OCI-LY1 (cell line): ENCODE measurements around the gene MTSS2.
A peak's percentile ranks its signal among the peaks of the same experiment; 100 is the strongest.

ENCODE experiments used
- H2AFZ ChIP-seq: fragments of 200-600 bp; sonication (generic), shearing (Covaris generic); 2 replicates; pipeline ENCODE4 v1.6.0; 2014; ENCODE audit warnings: antibody characterized with exemption, mild to moderate bottlenecking, low read length
- H3F3A ChIP-seq: fragments of 200-600 bp; sonication (generic), shearing (Covaris generic); 2 replicates; pipeline ENCODE4 v1.6.0; 2014; ENCODE audit warnings: mild to moderate bottlenecking, antibody characterized with exemption, low read length, moderate library complexity; ENCODE audit not compliant: insufficient read depth
- H3K27ac ChIP-seq: fragments of 200-600 bp; sonication (generic); 2 replicates; pipeline ENCODE4 v1.5.1; 2014; ENCODE audit warnings: low read length, mixed run types, mild to moderate bottlenecking, low read depth; ENCODE audit not compliant: poor library complexity, severe bottlenecking
- H3K27me3 ChIP-seq: fragments of 200-600 bp; sonication (generic); 2 replicates; pipeline ENCODE4 v1.6.0; 2014; ENCODE audit warnings: antibody characterized with exemption, mild to moderate bottlenecking, low read length, moderate library complexity; ENCODE audit not compliant: insufficient read depth
- H3K36me3 ChIP-seq: fragments of 200-600 bp; sonication (generic); 2 replicates; pipeline ENCODE4 v1.6.1; 2014; ENCODE audit warnings: mild to moderate bottlenecking, antibody characterized with exemption, low read length, moderate library complexity, mixed read lengths; ENCODE audit not compliant: insufficient read depth
- H3K4me1 ChIP-seq: fragments of 200-600 bp; sonication (generic); 2 replicates; pipeline ENCODE4 v1.5.1; 2014; ENCODE audit warnings: mild to moderate bottlenecking, low read length, moderate library complexity; ENCODE audit not compliant: insufficient read depth, severe bottlenecking
- H3K4me2 ChIP-seq: fragments of 200-600 bp; sonication (generic), shearing (Covaris generic); 2 replicates; pipeline ENCODE4 v1.6.1; 2014; ENCODE audit warnings: low read length
- H3K4me3 ChIP-seq: fragments of 200-600 bp; sonication (generic); 2 replicates; pipeline ENCODE4 v1.5.1; 2014; ENCODE audit warnings: low read length, low read depth, mild to moderate bottlenecking, mixed read lengths; ENCODE audit not compliant: poor library complexity, severe bottlenecking
- H3K79me2 ChIP-seq: fragments of 200-600 bp; shearing (Covaris generic); 2 replicates; pipeline ENCODE4 v1.6.1; 2016; ENCODE audit warnings: mixed run types, low read length, mixed read lengths; ENCODE audit not compliant: insufficient read depth
- H3K9ac ChIP-seq: fragments of 200-600 bp; sonication (generic), shearing (Covaris generic); 2 replicates; pipeline ENCODE4 v1.6.1; 2014; ENCODE audit warnings: mild to moderate bottlenecking, low read length, mixed read lengths
- H3K9me2 ChIP-seq: fragments of 200-600 bp; sonication (generic), shearing (Covaris generic); 2 replicates; pipeline ENCODE4 v1.6.1; 2014; ENCODE audit warnings: low read depth, mild to moderate bottlenecking, low read length, mixed read lengths
- H3K9me3 ChIP-seq: fragments of 200-600 bp; shearing (Covaris generic); 2 replicates; pipeline ENCODE4 v1.6.1; 2014; ENCODE audit warnings: low read length, mixed read lengths
- H4K20me1 ChIP-seq: fragments of 200-600 bp; sonication (generic), shearing (Covaris generic); 2 replicates; pipeline ENCODE4 v1.6.0; 2016; ENCODE audit warnings: mild to moderate bottlenecking, low read length; ENCODE audit not compliant: insufficient read depth
- CTCF ChIP-seq: fragments of 200-600 bp; sonication (generic), shearing (Covaris generic); IDR thresholded peaks from 2 replicates; pipeline ENCODE4 v1.5.1; 2017; ENCODE audit warnings: mild to moderate bottlenecking, antibody characterized with exemption, low read length, moderate library complexity, mixed read lengths
- EZH2 ChIP-seq: fragments of 200-600 bp; sonication (generic), shearing (Covaris generic); IDR thresholded peaks from 2 replicates; pipeline ENCODE4 v1.8.0; 2017; ENCODE audit warnings: borderline replicate concordance, mixed run types, mild to moderate bottlenecking, antibody characterized with exemption, low read length, moderate library complexity, mixed read lengths

The MTSS2 gene

GRCh38 chr16:70692873-70693671 is 7.2 kb upstream of the MTSS2 start:
- Histone ChIP-seq H3K27me3 (no peaks in the 10 kb centered on the region), H3K4me2 (no peak overlapping the region), H2AFZ (no peak overlapping the region), H3K9me3 (no peaks in the 10 kb centered on the region), H3K27ac (peak overlapping the region; percentile 49), H3K79me2 (no peaks in the 10 kb centered on the region), H3F3A (no peaks in the 10 kb centered on the region), H3K36me3 (no peaks in the 10 kb centered on the region), H4K20me1 (no peaks in the 10 kb centered on the region), H3K4me1 (peaks cover 28% of the 10 kb centered on the region), H3K9me2 (no peaks in the 10 kb centered on the region), H3K9ac (no peak overlapping the region), H3K4me3 (no peak overlapping the region)
- TF ChIP-seq CTCF: no peak
- TF ChIP-seq EZH2: no peak

DNA sequence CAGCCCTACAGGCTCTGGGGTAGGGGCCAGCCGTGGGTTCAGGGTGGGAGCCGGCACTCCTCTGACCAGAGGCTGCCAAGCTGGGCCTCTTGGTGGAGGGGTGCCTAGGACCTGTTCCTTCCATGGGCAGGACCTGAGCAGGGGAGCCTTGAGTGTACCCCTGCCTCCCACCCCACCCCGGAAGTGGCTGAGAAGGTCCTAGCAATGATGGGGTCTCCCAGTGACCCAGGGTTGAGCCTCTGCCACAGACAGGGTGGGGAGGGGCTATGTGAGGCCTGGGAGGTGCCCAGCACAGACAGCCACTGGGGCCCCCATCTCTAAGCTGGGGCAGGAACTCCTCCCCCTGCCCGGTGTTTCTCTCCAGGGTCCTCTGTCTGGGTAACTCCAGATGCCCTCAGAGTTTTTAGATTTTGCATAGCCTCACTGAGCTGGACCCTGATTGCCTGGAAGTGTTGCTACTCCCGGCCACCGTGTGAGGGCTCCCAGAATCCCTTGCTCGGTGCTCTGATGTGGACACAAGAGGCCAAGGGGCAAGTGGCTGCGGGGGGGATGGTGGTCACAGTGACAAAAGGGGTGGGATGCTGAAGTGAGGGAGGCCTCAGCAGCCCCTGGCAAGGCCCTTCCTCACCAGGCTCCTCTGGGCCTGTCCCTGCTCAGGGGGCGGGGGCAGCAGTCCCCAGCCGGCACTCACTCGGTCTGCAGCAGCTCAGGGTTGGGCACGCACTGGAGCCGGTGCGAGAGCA is 6.4 kb upstream of the MTSS2 start:
- H3K4me1 ChIP-seq: peaks cover 28% of the 10 kb centered on the region
- TF ChIP-seq EZH2 (no peak), CTCF (no peak)
- no peaks in the 10 kb centered on the region for H3K9me2 ChIP-seq
- H3K27me3 ChIP-seq: no peaks in the 10 kb centered on the region
- H4K20me1 ChIP-seq: no peaks in the 10 kb centered on the region
- no peaks in the 10 kb centered on the region for H3K36me3 ChIP-seq
- H3K79me2 ChIP-seq: no peaks in the 10 kb centered on the region
- no peak overlapping the region for H3K9ac ChIP-seq
- H2AFZ ChIP-seq: no peak overlapping the region
- no peaks in the 10 kb centered on the region for H3F3A ChIP-seq
- no peaks in the 10 kb centered on the region for H3K9me3 ChIP-seq
- H3K4me2 ChIP-seq: no peak overlapping the region
- peak overlapping the region; percentile 49 for H3K27ac ChIP-seq
- no peak overlapping the region for H3K4me3 ChIP-seq

GRCh38 chr16:70691223-70692129 is 5.6 kb upstream of the MTSS2 start:
- no peak overlapping the region for H3K9ac ChIP-seq
- no peak overlapping the region for H3K4me2 ChIP-seq

More at GRCh38 chr16:70691223-70692129, 5.6 kb upstream of the MTSS2 start:
- no peak overlapping the region for H3K4me3 ChIP-seq
- peaks cover 28% of the 10 kb centered on the region for H3K4me1 ChIP-seq
- no peaks in the 10 kb centered on the region for H3K79me2 ChIP-seq
- H3K9me3 ChIP-seq: no peaks in the 10 kb centered on the region
- H3F3A ChIP-seq: no peaks in the 10 kb centered on the region
- H3K27me3 ChIP-seq: no peaks in the 10 kb centered on the region
- TF ChIP-seq EZH2: no peak
- no peak for TF ChIP-seq CTCF
- no peaks in the 10 kb centered on the region for H3K9me2 ChIP-seq
- H3K27ac ChIP-seq: no peak overlapping the region
- H2AFZ ChIP-seq: no peak overlapping the region
- H3K36me3 ChIP-seq: no peaks in the 10 kb centered on the region
- no peaks in the 10 kb centered on the region for H4K20me1 ChIP-seq
